A673 (cell line): ENCODE data around the gene RAB17.

Source experiments
- CTCF ChIP-seq: fragments of 300-800, 200-600 bp; sonication (generic); conservative IDR thresholded peaks from 2 replicates; pipeline ENCODE4 v1.5.1; 2017; ENCODE audit warnings: low read depth, mild to moderate bottlenecking, antibody characterized with exemption, low read length, moderate library complexity, mixed read lengths
- EZH2 ChIP-seq: fragments of 200-600 bp; sonication (generic); IDR thresholded peaks from 2 replicates; pipeline ENCODE4 v1.6.1; 2017; ENCODE audit warnings: borderline replicate concordance, low read depth, mild to moderate bottlenecking, mixed read lengths, antibody characterized with exemption, low read length; ENCODE audit not compliant: poor library complexity, severe bottlenecking

GRCh38 chr2:237625216-237625705 lies 34.7 kb upstream of the RAB17 start:
- TF ChIP-seq CTCF (no peak), EZH2 (no peak)
